Activated CD8-positive, alpha-beta memory T cell treated with anti-CD3 and anti-CD28 coated beads, Interleukin-2, amount 50 U/mL, for 24 hours (primary cell): Measurements from ENCODE around the gene IGFBP2.
A peak's percentile ranks its signal among the peaks of the same experiment; 100 is the strongest.

ENCODE experiments used
- DNase-seq: peaks from one replicate; pipeline ENCODE4 v3.0.0-alpha.2; 2020; ENCODE audit errors: extremely low read depth

The IGFBP2 gene

DNA sequence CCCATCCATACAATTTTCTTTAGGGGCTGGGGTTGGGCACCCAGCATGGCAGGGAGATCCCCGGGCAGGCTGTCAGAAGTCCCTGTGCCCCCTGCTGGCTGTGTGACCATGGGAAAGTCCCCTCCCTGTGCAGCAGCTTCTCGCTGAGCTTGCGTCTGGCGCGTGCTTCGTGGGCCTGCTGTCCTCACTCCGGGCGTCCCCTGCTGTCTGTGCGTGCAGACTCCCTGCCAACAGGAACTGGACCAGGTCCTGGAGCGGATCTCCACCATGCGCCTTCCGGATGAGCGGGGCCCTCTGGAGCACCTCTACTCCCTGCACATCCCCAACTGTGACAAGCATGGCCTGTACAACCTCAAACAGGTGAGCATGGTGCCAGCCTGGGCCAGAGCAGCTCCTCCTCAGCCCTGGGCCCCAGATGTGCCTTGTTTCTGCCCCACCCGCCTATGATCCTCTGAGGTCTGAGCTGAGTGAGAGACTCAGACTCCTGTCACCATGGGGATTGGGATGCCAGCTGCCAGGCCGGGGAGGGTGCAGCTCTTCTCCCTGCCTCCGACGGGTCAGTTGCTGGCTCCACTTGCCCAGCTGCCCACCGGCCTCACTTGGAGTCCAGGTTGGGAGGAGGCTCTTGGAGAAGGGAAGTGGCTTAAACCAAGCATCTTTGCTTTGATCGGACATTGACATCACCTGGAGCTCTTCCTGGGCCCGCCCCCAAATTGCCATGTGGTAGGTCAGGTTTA, 28.6 kb downstream of the IGFBP2 start:
- no peak for DNase-seq

DNA sequence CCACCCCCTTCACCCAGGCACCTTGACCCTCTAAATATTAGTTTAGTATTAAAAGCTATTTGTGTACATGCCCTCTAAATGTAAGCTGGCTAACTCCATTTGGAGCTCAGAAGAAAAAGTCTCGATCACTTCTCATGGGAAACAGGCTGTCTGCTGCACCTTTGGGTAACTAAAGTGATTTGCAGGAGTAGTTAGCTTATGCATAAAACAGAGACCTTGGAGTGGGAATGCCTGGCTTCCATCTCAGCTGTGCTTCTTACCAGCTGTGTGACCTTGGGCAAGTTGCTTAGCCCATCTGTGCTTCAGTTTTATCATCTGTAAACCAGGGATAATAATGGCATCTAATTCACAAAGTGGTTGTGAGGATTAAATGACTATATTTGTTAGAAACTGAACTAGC, 29.9 kb downstream of the IGFBP2 start:
- DNase-seq = no peak

DNA sequence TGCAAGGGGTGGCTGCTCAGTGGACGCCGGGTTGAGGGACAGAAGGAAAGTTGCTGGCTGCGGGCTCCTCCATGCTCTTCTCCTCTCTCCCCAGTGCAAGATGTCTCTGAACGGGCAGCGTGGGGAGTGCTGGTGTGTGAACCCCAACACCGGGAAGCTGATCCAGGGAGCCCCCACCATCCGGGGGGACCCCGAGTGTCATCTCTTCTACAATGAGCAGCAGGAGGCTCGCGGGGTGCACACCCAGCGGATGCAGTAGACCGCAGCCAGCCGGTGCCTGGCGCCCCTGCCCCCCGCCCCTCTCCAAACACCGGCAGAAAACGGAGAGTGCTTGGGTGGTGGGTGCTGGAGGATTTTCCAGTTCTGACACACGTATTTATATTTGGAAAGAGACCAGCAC, 30.6 kb downstream of the IGFBP2 start:
- DNase-seq = no peak

DNA sequence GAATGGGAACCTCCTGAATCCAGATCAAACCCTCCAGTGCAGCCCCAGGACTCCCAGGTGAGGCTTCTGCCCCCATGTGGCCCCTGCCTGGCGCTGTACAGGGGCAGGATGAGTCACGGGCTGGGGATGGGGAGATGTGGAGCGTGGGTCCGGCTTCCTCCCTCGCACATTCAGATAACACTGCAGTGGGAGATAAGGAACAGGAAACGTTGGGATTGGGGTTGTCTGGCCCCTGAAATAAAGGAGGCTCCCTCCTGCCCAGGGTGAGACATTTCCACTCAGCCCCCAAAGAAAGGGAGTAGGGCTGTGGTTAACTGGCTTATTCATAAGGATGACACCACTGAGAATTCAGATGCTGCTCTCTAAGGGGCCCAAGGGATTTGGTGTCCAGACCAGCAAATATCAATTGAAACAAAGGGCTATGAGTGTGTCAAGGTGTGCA, 31.4 kb downstream of the IGFBP2 start:
- DNase-seq = no peak

DNA sequence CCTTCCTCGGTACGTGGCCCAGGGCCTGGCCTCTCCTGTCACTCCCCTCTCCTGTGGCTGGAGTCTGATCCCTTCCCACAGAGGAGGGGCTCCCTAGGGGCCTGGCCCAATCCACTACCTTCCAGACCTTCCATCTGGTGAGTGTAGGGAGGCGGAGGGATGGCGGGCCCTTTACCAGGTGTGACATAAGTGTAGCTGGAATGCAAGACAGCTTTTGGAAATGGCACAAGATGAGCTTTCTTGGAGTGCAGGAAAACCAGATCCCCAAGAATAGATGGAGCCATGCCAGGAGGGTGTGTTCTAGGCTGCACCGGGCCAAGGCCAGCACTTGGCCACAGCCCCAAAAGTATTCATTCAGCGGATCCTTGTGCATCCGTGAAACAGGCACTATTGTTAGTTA, 32.0 kb downstream of the IGFBP2 start:
- DNase-seq = no peak

DNA sequence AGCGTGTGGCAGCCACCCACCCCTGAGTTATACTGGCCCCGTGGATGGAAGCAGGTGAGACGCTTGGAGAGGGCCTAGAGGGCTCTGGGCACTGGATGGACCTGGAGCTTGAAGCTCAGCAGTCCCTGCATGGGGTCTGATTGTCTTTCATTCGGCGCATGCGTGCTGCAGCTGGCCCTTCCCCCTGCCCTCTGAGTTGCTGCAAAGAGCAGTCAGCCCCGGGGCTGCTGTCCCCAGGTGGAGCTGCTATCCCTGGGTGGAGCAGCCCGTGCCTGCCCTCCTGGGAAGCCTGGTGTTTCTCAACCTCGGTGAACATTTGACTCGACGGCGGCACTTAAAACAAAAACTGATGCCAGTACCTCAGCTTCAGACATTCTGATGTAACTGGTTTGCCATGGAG, 32.5 kb downstream of the IGFBP2 start:
- no peak for DNase-seq

DNA sequence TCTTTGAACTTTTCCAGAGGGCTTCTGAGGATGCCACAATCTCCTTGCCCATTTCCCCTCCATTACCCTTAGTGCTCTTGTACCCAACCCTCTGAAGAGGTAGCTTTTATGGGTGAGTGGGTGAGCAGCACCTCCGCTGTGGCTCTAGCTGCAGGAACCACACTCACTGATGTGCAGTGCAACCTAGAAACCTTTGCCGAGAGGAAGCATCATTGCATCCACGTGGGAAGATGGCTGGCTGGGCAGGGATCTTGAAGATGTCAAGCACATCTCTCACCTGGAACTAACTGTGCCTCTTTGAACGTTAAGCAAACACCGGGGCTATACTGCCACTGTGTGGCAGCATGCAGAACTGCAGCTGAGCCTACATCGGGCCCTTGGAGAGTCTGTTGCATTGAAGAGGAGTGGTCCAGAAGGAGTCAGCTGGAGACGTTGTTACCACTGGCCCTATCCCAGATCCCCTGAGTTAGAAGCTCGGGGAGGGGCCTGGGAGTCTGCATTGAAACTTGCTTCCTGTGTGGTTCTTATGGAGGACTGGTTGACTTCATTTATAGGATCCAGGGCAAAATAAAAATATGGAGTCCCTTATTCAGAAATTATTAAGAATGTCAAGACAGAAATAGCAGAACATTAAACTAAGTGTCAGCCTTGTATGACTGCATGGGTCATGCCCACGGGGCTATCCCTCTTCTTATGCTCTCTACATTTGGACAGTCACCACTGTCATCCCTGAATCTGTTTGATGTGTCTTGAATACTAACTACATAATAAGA, 33.4 kb downstream of the IGFBP2 start:
- DNase-seq = peak; percentile 9

DNA sequence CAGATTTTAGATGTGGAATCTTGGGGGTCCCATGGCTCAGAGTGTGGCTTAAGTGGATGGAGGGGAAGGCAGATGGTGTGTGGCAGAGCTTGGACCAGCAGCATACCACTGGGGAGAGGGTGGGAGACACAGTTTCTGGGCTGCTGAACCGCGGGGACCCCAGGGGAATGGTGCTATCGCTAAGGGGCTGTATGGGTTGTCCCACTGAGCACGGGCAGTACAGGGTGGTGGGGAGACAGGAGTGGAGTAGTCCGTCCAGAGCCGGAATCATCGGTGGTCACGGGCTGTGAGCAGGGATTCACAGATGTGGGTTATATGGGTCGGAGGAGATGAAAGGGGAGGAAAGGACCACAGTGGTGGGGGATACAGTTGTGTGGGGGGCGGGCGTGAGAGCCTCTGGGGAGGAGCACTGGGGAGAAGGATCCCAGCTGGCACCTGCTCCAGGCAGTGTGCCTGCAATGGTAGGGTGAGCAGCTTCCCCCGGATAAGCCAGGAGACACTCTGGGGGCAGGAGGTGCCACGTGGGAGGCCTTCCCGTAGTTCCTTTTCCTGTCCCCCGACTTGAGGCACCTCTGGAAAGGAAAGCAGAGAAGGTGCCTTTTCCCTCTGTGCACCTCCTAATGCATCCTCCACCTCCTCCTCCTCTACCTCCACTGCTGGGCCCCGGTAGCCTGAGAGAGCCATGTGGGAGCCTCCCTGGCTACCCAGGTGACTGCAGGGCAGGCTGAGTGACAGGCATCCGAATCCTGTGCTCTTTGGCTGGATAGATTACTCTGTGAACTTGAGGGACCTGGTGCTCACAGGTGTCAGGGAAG, 37.3 kb downstream of the IGFBP2 start:
- DNase-seq = no peak

DNA sequence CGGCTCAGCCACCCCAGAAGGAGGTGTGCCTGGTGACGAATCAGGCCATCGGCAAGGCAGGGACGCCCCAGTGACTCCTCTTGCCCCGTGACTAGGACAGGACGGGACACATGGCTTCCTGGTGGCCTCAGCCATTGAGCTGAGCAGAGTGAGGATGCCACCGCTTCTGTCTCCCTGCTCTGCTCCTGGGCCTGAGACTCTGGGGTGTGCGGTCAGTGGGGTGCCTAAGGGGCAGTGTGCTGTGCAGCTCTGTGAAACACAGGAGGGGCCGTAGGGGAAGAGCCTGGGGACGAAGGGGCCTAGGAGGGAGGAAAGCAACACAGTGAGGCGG, 37.8 kb downstream of the IGFBP2 start:
- no peak for DNase-seq

DNA sequence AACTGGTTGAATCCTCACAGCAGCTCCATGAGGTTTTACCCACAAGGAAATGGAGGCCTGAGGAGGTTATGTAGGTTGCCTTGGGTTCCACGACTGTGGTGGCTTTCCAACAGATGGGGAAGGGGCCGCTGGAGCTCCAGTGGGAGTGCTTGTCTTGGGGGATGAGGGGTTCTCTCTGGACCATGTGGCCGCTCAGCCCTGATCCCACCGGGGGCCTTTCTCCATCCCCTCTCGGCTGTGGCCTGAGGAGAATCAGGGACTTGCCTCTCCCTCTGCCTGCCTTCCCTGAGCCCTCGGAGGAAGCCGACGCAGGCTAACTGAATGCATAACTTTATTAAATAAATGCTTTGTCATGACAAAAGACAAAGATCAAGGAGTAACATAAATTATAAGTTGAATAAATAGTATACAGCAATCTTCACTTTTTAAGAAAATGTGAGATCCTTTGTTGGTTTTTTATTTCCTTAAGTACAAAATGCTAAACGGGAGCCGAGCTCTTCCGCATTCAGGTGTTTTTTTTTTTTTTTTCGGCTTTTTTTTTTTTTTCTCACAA, 38.6 kb downstream of the IGFBP2 start:
- no peak for DNase-seq

DNA sequence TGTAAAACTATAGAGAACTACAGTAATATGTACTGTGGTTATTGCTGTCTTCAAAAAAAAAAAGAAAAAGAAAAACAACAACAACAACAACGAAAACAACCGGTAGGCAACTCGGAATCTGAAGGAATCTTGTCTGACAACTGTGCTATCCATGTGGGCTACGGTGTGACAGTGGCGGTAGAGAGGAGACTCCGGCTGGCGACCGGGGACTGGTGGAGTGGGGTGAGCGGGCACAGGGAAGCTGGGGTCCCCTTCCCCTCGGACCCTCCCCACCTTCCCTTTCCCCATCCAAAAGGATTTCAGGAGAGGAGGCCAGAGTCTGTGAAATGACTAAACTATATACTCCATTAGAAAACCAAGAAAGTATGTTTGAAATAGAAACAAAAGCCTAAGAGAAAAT, 39.2 kb downstream of the IGFBP2 start:
- DNase-seq = no peak

DNA sequence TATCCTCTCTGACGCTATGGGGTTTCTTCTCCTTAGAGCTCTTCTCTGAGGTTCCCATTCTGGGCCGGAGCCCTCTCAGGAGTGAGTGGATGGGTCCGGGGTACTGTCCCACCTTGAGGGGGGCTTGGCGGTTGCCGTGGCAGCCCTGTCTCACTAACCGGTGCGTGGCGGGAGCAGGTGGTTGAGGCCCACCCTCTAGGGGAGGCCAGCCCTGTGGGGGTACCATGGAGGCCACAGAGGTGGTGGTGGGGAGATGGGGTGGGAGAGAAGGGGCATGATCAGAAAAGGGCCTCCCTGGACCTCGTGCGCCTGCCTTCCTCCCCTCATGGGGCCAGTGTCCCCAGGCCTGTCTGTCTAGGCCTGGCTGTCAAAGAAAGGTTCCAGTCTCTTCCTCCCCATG, 39.8 kb downstream of the IGFBP2 start:
- no peak for DNase-seq

DNA sequence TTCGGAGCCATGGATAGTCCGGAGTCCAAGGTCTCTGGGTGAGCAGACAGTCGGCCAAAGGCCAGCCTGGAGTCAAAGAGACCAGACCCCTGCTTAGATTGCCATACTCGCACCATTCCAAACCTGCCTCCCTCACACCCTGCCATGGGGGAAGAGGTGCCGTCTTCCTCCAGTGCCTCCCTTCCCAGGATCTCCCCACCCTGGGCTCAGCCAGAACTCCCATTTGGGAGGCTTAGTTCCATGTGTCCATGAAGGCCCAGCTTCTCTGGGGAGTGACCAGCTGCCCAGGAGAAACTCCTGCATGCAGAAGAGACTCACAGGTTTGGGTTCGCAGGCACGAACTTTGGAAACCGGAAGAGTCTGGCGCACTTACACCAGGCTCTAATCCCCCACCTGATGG, 40.4 kb downstream of the IGFBP2 start:
- DNase-seq = no peak

DNA sequence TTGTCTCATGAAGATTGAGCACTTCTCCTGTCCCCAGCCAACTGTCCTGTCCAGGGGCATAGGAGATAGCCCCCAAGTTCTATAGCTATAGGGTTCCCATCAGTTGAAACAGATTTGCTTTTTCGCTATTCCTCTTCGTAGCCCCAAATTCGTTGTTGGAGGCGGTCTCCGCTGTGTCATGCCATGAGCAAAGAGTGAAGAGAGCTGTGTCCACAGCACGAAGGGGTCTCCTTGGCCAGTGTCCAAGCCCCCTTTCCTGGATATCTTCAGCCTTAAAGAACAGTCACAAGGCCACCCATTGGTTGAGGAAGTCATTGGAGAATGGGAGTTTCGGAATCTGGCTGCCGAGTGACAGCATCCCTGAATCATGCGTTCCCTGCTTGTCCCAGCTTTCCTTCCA, 41.2 kb downstream of the IGFBP2 start:
- DNase-seq = no peak

DNA sequence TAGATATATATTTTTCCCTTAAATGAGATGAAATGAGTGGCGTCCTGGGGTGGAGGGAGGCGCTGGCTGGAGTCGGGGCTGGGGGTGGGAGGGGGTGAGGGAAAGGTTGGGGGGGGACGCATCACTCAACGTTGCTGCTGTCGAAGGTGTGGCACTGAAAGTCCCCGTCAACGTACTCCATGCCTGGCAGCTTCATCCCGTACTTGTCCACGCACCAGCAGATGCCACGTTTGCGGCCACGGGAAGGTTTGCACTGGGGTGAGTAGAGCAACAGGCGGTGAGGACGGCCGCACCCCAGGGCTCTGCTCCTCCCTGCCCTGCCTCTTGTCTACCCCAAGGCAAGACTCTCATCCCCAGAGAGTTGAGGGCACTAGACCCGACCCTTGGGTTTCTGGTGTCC, 43.4 kb downstream of the IGFBP2 start:
- DNase-seq = no peak

DNA sequence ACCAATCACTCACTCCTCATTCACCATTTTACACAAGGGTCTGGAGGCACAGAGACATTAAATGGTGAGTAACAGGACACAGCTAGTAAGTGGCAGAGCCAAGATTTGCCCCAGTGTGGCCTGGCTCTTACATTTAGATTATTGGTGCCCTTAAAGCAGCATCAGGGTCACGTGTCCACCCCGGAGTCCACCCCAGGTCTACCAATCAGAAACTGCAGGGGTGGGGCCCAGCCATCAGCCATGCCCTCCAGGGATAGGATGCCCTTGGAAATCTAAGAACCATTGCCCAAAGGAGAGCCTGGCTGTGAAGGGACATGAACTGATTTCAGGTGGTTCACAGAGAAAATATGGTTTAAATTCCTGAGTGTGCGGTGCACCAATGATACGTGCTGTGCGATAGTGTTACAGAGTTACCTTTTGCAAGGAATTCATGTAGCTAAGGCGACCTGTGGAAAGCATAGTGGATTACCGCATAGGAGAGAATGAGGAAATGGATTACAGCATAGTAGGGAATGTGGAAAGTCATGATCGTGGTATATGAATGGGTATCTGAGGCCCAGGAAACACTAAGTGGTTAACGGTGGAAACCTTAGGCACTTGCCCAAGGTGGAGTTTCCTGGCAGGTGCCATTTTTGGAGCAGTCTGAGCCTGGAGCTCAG, 44.3 kb downstream of the IGFBP2 start:
- no peak for DNase-seq

DNA sequence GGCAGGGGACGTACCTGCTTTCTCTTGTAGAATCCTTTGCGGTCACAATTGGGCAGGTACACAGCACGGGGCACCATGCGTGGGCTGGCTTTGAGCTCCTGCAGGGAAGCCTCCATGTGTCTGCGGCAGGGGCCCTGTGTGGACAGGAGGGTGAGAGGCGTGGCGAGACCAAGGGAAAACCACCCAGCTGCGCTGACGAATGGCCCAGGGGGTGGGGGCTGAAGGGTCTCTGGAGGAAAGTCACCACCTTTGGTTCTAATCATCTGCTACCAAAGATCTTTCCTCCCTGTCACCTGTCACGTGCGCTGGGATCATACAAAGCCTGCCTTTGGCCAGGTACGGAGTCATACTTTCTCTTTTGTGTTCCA, 44.9 kb downstream of the IGFBP2 start:
- DNase-seq = no peak

DNA sequence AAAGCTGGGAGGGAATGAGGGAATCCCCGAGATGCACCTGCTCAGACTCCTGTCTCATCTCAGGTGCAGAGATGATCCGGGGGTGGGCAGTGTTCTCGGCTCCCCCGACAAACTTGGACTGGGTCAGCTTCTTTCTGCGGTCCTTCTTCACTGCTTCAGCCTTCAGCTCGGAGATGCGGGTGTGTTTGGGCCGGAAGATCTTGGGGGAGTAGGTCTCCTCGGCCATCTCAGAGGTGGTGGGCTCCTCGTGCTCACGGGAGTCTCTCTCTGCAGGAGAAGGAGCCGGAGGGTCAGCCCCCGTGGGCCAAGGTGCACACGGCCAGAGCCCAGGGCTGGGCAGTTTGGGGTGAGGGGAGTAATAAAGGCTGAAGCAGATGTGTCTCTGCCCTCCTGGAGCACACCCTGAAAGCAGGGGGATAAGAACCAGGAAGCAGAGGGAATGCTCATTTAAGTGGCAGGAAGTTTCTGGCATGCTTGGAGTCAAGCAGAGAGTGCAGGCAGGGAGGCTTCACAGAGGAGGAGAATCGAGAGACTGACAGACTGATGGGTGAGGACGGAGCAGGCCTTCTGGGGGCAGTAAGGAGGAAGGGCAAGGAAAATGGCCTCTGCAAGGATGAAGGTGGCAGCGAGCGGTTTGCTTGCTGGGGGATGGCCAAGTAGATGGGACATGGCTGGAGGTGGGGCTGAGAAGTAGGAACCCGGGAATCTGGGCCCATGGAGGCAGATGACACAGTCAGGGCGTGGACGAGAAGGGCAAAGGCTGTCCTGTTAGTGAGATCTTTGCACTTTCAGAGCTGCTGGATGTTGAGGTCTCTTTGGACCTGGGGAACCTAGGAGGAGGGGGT, 45.8 kb downstream of the IGFBP2 start:
- DNase-seq = no peak

DNA sequence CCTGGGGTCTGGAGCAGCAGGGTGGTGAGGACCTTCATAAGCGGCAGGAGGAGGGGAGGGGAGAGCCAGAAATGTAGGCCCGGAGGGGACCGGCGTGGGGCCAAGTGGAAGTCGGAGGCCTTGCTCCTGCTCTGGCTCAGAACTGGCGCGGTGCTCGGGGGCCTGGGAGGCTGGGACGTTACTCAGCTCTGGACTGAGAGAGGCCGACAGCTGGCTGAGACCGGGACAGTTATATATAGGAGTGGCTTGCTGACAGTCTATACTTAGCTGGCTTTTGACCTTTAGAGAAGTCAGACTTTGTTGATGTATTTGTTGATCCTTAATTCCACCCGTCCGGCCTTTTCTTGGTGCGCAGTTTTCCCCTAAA, 46.4 kb downstream of the IGFBP2 start:
- DNase-seq = no peak

DNA sequence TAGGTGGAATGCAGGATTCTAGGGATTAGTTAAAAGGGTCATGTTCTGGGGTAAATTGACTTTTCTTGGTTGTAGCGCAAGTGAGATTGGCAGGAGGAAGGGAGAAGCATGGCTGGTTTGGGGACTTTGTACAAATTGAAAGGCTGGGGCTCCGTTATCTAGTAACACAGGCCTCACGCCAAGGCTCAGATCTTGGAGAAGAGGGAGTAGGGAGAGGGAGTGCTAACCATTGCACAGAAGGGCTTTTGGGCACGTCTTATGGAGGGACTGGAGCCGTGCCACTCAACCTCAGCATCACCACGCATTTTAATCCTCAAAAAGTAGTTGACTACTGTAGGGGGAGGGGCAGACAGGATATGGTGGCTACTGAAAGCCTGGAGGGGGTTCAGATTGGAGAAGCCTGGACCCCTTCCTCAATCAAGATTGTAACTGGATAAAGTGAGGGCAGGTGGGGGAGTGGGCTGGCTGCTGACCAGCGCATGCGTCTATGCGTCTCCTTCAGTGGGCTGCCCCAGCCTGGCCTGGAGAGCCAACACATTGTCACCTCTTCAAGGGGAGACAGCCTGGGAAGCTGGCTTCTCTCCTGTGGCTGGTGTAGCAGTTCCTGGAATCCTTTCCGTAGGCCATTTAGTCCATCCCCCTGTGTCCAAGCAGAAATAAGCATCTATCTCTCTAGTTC, 47.9 kb downstream of the IGFBP2 start:
- no peak for DNase-seq

DNA sequence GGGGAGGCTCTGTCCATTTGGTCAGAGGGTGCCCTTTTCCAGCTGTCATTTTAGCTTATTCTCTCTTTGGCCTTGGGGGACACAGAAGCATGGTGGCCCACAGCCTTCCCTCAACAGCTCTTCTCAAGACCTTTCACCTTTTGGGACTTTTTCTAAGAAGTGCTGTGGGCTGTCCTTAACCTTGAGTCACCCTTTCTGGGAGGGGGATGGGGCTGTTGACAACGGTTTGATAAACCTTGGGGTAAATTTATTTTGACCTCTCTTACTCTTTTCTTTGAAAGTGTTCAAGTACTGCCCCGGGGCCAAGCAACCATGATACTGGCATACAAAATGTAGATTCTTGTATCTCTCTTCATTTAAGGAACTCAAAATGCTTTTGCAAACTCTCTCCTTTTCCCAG, 48.5 kb downstream of the IGFBP2 start:
- DNase-seq = no peak
